HG03139 (cell line): Measurements from ENCODE around the gene USP30.
"Not testable (repeated sequence)": the region's sequence is repeated elsewhere in the genome, so short reads cannot be mapped to it uniquely, and the experiment has no call there.

Experiments used
- ATAC-seq: cut with Tn5 transposase; IDR thresholded peaks from one replicate; pipeline ENCODE4 v1.9.1; 2021; ENCODE audit not compliant: unreplicated experiment

Gene USP30

GRCh38 chr12:109052414-109053323 lies at the start of gene USP30:
USP30 (plus strand) TSS chr12:109052576; CDS start chr12:109052679, 103 bp downstream.
- peak; percentile 57 for ATAC-seq

- no peak for ATAC-seq
These were observed 48.4 kb upstream of the USP30 start for GRCh38 chr12:109004017-109004416.

GRCh38 chr12:109009766-109010165 lies 42.6 kb upstream of the USP30 start:
- no peak for ATAC-seq

GRCh38 chr12:109010259-109010658 lies 42.1 kb upstream of the USP30 start:
- no peak for ATAC-seq

- no peak for ATAC-seq
These were observed 37.2 kb upstream of the USP30 start for GRCh38 chr12:109014984-109015765.

GRCh38 chr12:109016016-109016415 lies 36.4 kb upstream of the USP30 start:
- no peak for ATAC-seq

- no peak for ATAC-seq
These were observed 35.4 kb upstream of the USP30 start for GRCh38 chr12:109016978-109017377.

GRCh38 chr12:109018296-109018695 lies 34.1 kb upstream of the USP30 start:
- ATAC-seq = no peak

- no peak for ATAC-seq
These were observed 32.1 kb upstream of the USP30 start for GRCh38 chr12:109020146-109020795.

GRCh38 chr12:109020796-109021380 lies 31.5 kb upstream of the USP30 start, which contains the start of gene SVOP:
SVOP (minus strand) TSS chr12:109021068; CDS start chr12:109020868, 200 bp downstream.
- no peak for ATAC-seq

GRCh38 chr12:109027767-109028166 lies 24.6 kb upstream of the USP30 start:
- no peak for ATAC-seq

GRCh38 chr12:109028624-109029023 lies 23.8 kb upstream of the USP30 start:
- ATAC-seq = not testable (repeated sequence)

- no peak for ATAC-seq
These were observed 23.0 kb upstream of the USP30 start for GRCh38 chr12:109029411-109029810.

GRCh38 chr12:109033239-109034196 lies 18.9 kb upstream of the USP30 start:
- ATAC-seq = no peak

GRCh38 chr12:109036975-109037374 lies 15.4 kb upstream of the USP30 start:
- ATAC-seq = no peak

- no peak for ATAC-seq
These were observed 8.1 kb upstream of the USP30 start for GRCh38 chr12:109044241-109044640.

GRCh38 chr12:109047081-109047805 lies 5.1 kb upstream of the USP30 start:
- ATAC-seq = no peak

GRCh38 chr12:109048706-109049105 lies 3.7 kb upstream of the USP30 start:
- ATAC-seq = not testable (repeated sequence)

- ATAC-seq = not testable (repeated sequence)
These were observed 2.6 kb upstream of the USP30 start for GRCh38 chr12:109049794-109050193.
